ENCODE data around the gene SASH1. TPM values are rescaled to one million over a fixed set of nuclear protein-coding genes. Genes with fewer than 3 reads are reported as not detected.

The SASH1 gene
- total RNA-seq, 1 donor from 2014 or later = 10.2 TPM

DNA sequence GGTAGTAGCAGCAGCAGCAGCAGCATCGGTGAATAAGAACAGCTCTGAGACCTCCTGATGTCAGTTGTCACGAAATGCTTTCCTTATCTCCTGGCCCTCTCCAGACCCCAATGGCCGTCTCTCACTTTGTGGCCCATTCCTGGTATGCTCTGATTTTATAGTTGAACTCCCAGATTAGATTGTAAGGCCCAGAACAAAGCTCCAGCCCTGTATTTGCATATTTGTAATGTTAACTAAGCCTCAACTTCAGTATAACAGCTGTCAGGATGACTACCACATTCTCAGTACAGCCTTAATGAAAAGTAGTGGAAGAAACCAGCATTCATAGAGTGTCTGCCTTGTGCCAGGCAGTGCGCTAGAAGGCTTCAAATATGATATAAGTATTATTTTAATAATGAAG lies 180.9 kb downstream of the SASH1 start:
- no peak overlapping the region for H2AFZ ChIP-seq (replicated peaks)
- peaks cover 3% of the 10 kb centered on the region for H3F3A ChIP-seq (ENCODE audit: low read depth)
- H3K4me1 ChIP-seq = peaks cover 3% of the 10 kb centered on the region
- H3K9ac ChIP-seq = no peak overlapping the region
- no peaks in the 10 kb centered on the region for H3K79me2 ChIP-seq (ENCODE audit: low read depth)
- no peak for DNase-seq (ENCODE audit: low spot score)
- no peak overlapping the region for H3K4me3 ChIP-seq
- Mint-ChIP-seq H3K36me3 (peaks cover 63% of the 10 kb centered on the region), H3K27me3 (ENCODE audit: insufficient read depth, low read depth) (peaks cover 6% of the 10 kb centered on the region), H3K9me3 (peaks cover 6% of the 10 kb centered on the region), H3K4me3 (no peak overlapping the region), H3K4me1 (peaks cover 17% of the 10 kb centered on the region), H3K27ac (no peak overlapping the region)
- TF ChIP-seq, protein P1, sequence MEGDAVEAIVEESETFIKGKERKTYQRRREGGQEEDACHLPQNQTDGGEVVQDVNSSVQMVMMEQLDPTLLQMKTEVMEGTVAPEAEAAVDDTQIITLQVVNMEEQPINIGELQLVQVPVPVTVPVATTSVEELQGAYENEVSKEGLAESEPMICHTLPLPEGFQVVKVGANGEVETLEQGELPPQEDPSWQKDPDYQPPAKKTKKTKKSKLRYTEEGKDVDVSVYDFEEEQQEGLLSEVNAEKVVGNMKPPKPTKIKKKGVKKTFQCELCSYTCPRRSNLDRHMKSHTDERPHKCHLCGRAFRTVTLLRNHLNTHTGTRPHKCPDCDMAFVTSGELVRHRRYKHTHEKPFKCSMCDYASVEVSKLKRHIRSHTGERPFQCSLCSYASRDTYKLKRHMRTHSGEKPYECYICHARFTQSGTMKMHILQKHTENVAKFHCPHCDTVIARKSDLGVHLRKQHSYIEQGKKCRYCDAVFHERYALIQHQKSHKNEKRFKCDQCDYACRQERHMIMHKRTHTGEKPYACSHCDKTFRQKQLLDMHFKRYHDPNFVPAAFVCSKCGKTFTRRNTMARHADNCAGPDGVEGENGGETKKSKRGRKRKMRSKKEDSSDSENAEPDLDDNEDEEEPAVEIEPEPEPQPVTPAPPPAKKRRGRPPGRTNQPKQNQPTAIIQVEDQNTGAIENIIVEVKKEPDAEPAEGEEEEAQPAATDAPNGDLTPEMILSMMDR (IDR thresholded peaks at IDR 0.05) = no peak
- TF ChIP-seq EZH2 (IDR thresholded peaks at IDR 0.05) (no peak), EZH2phosphoT487 (IDR thresholded peaks at IDR 0.05) (no peak)
- H3K4me2 ChIP-seq = no peak overlapping the region
- H3K36me3 ChIP-seq = peaks cover 5% of the 10 kb centered on the region
- H4K20me1 ChIP-seq (ENCODE audit: low read depth) = no peaks in the 10 kb centered on the region
- no peaks in the 10 kb centered on the region for H3K9me3 ChIP-seq (ENCODE audit: low read depth)
- H3K27me3 ChIP-seq = no peaks in the 10 kb centered on the region
- no peak overlapping the region for H3K27ac ChIP-seq

DNA sequence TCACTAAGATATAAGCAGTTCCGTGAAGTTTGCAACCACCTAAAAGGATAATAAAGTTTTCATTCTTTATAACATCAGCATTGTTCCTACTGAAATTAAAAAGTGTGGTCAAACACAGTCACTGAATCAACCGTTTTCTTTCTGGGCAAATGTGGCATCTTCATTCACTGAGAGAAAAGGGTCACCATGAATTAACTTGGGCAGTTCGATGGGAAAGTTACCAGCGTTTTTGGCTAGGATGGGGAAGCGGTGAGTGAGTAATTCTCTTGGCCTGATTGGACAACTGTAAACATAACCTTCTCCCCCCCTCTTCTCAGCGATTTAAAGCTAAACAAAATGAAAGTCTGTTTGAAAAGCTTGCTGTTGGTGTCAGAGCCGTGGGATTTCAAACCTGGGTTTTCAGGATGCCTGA lies 181.8 kb downstream of the SASH1 start:
- no peak for DNase-seq (ENCODE audit: low spot score)
- Histone ChIP-seq H3K9me3 (ENCODE audit: low read depth) (no peaks in the 10 kb centered on the region), H4K20me1 (ENCODE audit: low read depth) (no peaks in the 10 kb centered on the region), H2AFZ (replicated peaks) (no peak overlapping the region), H3K9ac (no peak overlapping the region), H3K4me1 (peaks cover 3% of the 10 kb centered on the region), H3F3A (ENCODE audit: low read depth) (peaks cover 3% of the 10 kb centered on the region), H3K27ac (no peak overlapping the region), H3K79me2 (ENCODE audit: low read depth) (no peaks in the 10 kb centered on the region), H3K27me3 (no peaks in the 10 kb centered on the region), H3K36me3 (peaks cover 5% of the 10 kb centered on the region), H3K4me2 (no peak overlapping the region), H3K4me3 (no peak overlapping the region)
- Mint-ChIP-seq H3K27me3 (ENCODE audit: insufficient read depth, low read depth) (peaks cover 4% of the 10 kb centered on the region), H3K4me1 (peaks cover 20% of the 10 kb centered on the region), H3K27ac (no peak overlapping the region), H3K36me3 (peaks cover 62% of the 10 kb centered on the region), H3K4me3 (no peak overlapping the region), H3K9me3 (no peaks in the 10 kb centered on the region)
- TF ChIP-seq, protein P1 (IDR thresholded peaks at IDR 0.05) = no peak
- no peak for TF ChIP-seq EZH2phosphoT487 (IDR thresholded peaks at IDR 0.05)
- no peak for TF ChIP-seq EZH2 (IDR thresholded peaks at IDR 0.05)

DNA sequence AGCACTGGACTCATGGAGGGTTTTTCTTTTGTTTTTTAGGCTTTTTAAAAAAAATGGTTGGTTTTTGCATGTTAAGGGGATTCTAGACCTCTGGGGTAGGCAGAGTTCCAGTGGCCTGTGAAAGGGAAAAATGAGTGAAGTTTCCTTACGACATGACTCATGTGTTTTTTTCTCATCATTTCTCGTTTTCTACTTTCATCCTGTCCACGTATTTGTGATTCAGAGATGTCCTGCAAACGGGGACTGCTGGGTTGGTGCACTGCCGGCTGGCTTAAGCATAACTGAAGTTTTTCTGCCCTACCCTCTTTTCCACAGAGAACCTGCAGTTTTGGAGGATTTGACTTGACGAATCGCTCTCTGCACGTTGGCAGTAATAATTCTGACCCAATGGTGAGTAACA lies 182.3 kb downstream of the SASH1 start:
- Histone ChIP-seq H3K4me3 (no peak overlapping the region), H3K9me3 (ENCODE audit: low read depth) (no peaks in the 10 kb centered on the region), H3K27ac (no peak overlapping the region), H3K9ac (no peak overlapping the region), H2AFZ (replicated peaks) (no peak overlapping the region), H3F3A (ENCODE audit: low read depth) (peaks cover 3% of the 10 kb centered on the region), H4K20me1 (ENCODE audit: low read depth) (no peaks in the 10 kb centered on the region), H3K36me3 (peaks cover 5% of the 10 kb centered on the region), H3K4me2 (no peak overlapping the region), H3K4me1 (peaks cover 3% of the 10 kb centered on the region), H3K79me2 (ENCODE audit: low read depth) (no peaks in the 10 kb centered on the region), H3K27me3 (no peaks in the 10 kb centered on the region)
- no peak overlapping the region for H3K4me3 Mint-ChIP-seq
- no peaks in the 10 kb centered on the region for H3K9me3 Mint-ChIP-seq
- TF ChIP-seq EZH2phosphoT487 (IDR thresholded peaks at IDR 0.05) (no peak), EZH2 (IDR thresholded peaks at IDR 0.05) (no peak)
- TF ChIP-seq, protein P1 (IDR thresholded peaks at IDR 0.05) = no peak
- no peak overlapping the region for H3K27ac Mint-ChIP-seq
- H3K36me3 Mint-ChIP-seq = peaks cover 60% of the 10 kb centered on the region
- peaks cover 20% of the 10 kb centered on the region for H3K4me1 Mint-ChIP-seq
- no peak for DNase-seq (ENCODE audit: low spot score)
- H3K27me3 Mint-ChIP-seq (ENCODE audit: insufficient read depth, low read depth) = peaks cover 4% of the 10 kb centered on the region
